ENCODE data around the gene PLCL1.

PLCL1 gene

GRCh38 chr2:198098918-198099317 is 294.5 kb downstream of the PLCL1 start:
- TF ChIP-seq, protein P1, sequence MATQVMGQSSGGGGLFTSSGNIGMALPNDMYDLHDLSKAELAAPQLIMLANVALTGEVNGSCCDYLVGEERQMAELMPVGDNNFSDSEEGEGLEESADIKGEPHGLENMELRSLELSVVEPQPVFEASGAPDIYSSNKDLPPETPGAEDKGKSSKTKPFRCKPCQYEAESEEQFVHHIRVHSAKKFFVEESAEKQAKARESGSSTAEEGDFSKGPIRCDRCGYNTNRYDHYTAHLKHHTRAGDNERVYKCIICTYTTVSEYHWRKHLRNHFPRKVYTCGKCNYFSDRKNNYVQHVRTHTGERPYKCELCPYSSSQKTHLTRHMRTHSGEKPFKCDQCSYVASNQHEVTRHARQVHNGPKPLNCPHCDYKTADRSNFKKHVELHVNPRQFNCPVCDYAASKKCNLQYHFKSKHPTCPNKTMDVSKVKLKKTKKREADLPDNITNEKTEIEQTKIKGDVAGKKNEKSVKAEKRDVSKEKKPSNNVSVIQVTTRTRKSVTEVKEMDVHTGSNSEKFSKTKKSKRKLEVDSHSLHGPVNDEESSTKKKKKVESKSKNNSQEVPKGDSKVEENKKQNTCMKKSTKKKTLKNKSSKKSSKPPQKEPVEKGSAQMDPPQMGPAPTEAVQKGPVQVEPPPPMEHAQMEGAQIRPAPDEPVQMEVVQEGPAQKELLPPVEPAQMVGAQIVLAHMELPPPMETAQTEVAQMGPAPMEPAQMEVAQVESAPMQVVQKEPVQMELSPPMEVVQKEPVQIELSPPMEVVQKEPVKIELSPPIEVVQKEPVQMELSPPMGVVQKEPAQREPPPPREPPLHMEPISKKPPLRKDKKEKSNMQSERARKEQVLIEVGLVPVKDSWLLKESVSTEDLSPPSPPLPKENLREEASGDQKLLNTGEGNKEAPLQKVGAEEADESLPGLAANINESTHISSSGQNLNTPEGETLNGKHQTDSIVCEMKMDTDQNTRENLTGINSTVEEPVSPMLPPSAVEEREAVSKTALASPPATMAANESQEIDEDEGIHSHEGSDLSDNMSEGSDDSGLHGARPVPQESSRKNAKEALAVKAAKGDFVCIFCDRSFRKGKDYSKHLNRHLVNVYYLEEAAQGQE (IDR thresholded peaks at IDR 0.05; ENCODE audit: insufficient read depth in 1 of 2, low read depth in 2 of 2, low read length in 2 of 2): no peak
- TF ChIP-seq SIN3A (IDR thresholded peaks at IDR 0.05; ENCODE audit: borderline replicate concordance, insufficient read depth, low read length) (no peak), TAF1 (IDR thresholded peaks at IDR 0.05; ENCODE audit: borderline replicate concordance, insufficient read depth, low read length) (no peak), POLR2AphosphoS5 (IDR thresholded peaks at IDR 0.05; ENCODE audit: low read depth, low read length) (no peak), FOXP2 (optimal IDR thresholded peaks at IDR 0.05; ENCODE audit: borderline replicate concordance, extremely low read depth, extremely low read length, insufficient read depth) (no peak)

DNA sequence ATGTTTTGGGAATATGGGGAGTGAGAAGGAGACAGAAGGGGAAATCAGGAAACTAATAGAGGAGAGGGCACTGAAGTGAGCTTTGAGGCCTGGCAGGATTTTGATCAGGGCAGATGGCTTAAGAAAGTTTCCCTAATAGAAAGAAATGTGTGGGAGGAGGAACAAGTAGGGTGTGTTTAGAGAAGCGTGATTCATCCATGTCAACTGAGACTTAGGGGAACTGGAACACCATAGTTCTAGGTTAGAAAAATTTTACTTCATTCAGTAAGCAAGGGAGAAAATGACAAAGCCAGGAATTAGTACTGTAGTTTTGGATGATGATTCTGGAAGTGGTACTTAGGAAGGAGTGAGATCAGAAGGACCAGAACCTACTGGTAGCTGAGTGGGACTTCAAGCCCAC is 296.0 kb downstream of the PLCL1 start:
- no peak for TF ChIP-seq SIN3A (IDR thresholded peaks at IDR 0.05; ENCODE audit: borderline replicate concordance, insufficient read depth, low read length)
- no peak for TF ChIP-seq POLR2AphosphoS5 (IDR thresholded peaks at IDR 0.05; ENCODE audit: low read depth, low read length)
- no peak for TF ChIP-seq FOXP2 (optimal IDR thresholded peaks at IDR 0.05; ENCODE audit: borderline replicate concordance, extremely low read depth, extremely low read length, insufficient read depth)
- TF ChIP-seq, protein P1 (IDR thresholded peaks at IDR 0.05; ENCODE audit: insufficient read depth in 1 of 2, low read depth in 2 of 2, low read length in 2 of 2): no peak
- no peak for TF ChIP-seq TAF1 (IDR thresholded peaks at IDR 0.05; ENCODE audit: borderline replicate concordance, insufficient read depth, low read length)

- TF ChIP-seq POLR2AphosphoS5 (IDR thresholded peaks at IDR 0.05; ENCODE audit: low read depth, low read length) (no peak), FOXP2 (optimal IDR thresholded peaks at IDR 0.05; ENCODE audit: borderline replicate concordance, extremely low read depth, extremely low read length, insufficient read depth) (no peak), TAF1 (IDR thresholded peaks at IDR 0.05; ENCODE audit: borderline replicate concordance, insufficient read depth, low read length) (no peak), SIN3A (IDR thresholded peaks at IDR 0.05; ENCODE audit: borderline replicate concordance, insufficient read depth, low read length) (no peak)
- TF ChIP-seq, protein P1 (IDR thresholded peaks at IDR 0.05; ENCODE audit: insufficient read depth in 1 of 2, low read depth in 2 of 2, low read length in 2 of 2): no peak
Observed at GRCh38 chr2:198101688-198102087, 297.3 kb downstream of the PLCL1 start.

DNA sequence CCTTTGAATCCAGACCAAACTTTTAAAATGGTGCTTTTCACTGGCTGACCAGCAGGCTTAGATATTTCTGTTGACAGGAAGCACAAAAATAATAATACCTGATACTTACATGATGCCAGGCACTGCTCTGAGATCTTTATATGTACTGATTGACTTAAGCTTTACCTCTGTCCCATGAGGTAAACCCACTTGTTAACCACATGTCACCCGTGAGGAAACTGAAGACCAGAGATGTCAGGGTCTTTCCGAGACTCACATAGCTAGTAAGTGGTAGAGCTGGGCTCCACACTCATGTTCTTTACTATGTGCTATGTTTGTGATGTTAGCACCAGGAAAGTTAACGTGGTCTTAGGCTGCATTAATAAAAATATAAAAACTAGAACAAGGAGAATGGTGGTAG is 297.7 kb downstream of the PLCL1 start:
- TF ChIP-seq POLR2AphosphoS5 (IDR thresholded peaks at IDR 0.05; ENCODE audit: low read depth, low read length): no peak
- no peak for TF ChIP-seq FOXP2 (optimal IDR thresholded peaks at IDR 0.05; ENCODE audit: borderline replicate concordance, extremely low read depth, extremely low read length, insufficient read depth)
- TF ChIP-seq TAF1 (IDR thresholded peaks at IDR 0.05; ENCODE audit: borderline replicate concordance, insufficient read depth, low read length): no peak
- TF ChIP-seq SIN3A (IDR thresholded peaks at IDR 0.05; ENCODE audit: borderline replicate concordance, insufficient read depth, low read length): no peak
- TF ChIP-seq, protein P1 (IDR thresholded peaks at IDR 0.05; ENCODE audit: insufficient read depth in 1 of 2, low read depth in 2 of 2, low read length in 2 of 2): no peak

- TF ChIP-seq, protein P1 (IDR thresholded peaks at IDR 0.05; ENCODE audit: insufficient read depth in 1 of 2, low read depth in 2 of 2, low read length in 2 of 2): no peak
- no peak for TF ChIP-seq TAF1 (IDR thresholded peaks at IDR 0.05; ENCODE audit: borderline replicate concordance, insufficient read depth, low read length)
- no peak for TF ChIP-seq FOXP2 (optimal IDR thresholded peaks at IDR 0.05; ENCODE audit: borderline replicate concordance, extremely low read depth, extremely low read length, insufficient read depth)
- TF ChIP-seq POLR2AphosphoS5 (IDR thresholded peaks at IDR 0.05; ENCODE audit: low read depth, low read length): no peak
- no peak for TF ChIP-seq SIN3A (IDR thresholded peaks at IDR 0.05; ENCODE audit: borderline replicate concordance, insufficient read depth, low read length)
Observed at GRCh38 chr2:198102856-198103255, 298.5 kb downstream of the PLCL1 start.

All from PFSK-1 (cell line).